Loucy (cell line): ENCODE results near the gene C16orf74.

ENCODE experiments used
- EZH2phosphoT487 ChIP-seq: fragments of 200-600 bp; IDR thresholded peaks from 2 replicates; pipeline ENCODE4 v1.6.1; 2018; ENCODE audit warnings: antibody characterized with exemption, mild to moderate bottlenecking, moderate library complexity, borderline replicate concordance
- TF ChIP-seq, protein P1 (sequence below): fragments of 200-600 bp; sonication (generic); conservative IDR thresholded peaks from 2 replicates; pipeline ENCODE4 v1.5.1; 2014; ENCODE audit warnings: mild to moderate bottlenecking, antibody characterized with exemption, low read length

DNA sequence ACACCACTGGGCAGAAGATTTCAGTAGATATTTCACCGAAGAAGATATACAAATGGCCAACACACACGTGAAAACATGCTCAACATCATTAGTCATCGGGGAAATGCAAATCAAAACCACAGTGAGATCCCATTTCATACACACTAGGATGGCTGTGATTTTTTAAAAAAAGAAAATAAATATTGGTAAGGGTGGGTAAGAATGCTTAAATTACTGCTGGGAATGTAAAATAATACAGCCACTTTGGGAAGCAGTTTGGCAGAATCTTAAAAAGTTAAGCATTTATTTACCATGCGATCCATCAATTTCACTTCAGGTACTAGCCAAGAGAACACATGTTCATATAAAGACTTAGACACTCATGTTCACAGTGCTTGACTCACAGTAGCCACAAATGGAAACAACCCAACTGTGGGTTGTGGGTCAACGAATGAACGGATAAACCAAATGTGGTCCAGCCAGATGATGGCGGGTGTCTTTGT, 6.5 kb upstream of the C16orf74 start:
- TF ChIP-seq, protein P1, sequence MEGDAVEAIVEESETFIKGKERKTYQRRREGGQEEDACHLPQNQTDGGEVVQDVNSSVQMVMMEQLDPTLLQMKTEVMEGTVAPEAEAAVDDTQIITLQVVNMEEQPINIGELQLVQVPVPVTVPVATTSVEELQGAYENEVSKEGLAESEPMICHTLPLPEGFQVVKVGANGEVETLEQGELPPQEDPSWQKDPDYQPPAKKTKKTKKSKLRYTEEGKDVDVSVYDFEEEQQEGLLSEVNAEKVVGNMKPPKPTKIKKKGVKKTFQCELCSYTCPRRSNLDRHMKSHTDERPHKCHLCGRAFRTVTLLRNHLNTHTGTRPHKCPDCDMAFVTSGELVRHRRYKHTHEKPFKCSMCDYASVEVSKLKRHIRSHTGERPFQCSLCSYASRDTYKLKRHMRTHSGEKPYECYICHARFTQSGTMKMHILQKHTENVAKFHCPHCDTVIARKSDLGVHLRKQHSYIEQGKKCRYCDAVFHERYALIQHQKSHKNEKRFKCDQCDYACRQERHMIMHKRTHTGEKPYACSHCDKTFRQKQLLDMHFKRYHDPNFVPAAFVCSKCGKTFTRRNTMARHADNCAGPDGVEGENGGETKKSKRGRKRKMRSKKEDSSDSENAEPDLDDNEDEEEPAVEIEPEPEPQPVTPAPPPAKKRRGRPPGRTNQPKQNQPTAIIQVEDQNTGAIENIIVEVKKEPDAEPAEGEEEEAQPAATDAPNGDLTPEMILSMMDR: no peak
- TF ChIP-seq EZH2phosphoT487: no peak
